Central memory CD8-positive, alpha-beta T cell (primary cell): ENCODE measurements around the gene DNAJC4.

Source experiments
- ATAC-seq: fragments of 150-1000 bp; cut with Tn5 transposase; replicated peaks from 2 replicates; pipeline ENCODE4 v1.10.0; 2022; ENCODE audit warnings: mild to moderate bottlenecking, moderate FRiP score, moderate number of reproducible peaks; ENCODE audit not compliant: poor library complexity, severe bottlenecking; ENCODE audit errors: extremely low read depth
- DNase-seq, 2 donors: peaks; one replicate each; pipeline ENCODE4 v3.0.0; 2021; ENCODE audit warnings: low spot score in 2 of 2
- H3K27ac Mint-ChIP-seq: one replicate; pipeline ENCODE4 v1.8.0; 2022; ENCODE audit warnings: low read depth, mild to moderate bottlenecking, moderate library complexity, mixed read lengths
- H3K27me3 Mint-ChIP-seq: one replicate; pipeline ENCODE4 v1.8.0; 2022; ENCODE audit warnings: mixed read lengths
- H3K36me3 Mint-ChIP-seq: one replicate; pipeline ENCODE4 v1.8.0; 2022; ENCODE audit warnings: mild to moderate bottlenecking, moderate library complexity, mixed read lengths; ENCODE audit not compliant: insufficient read depth
- H3K4me1 Mint-ChIP-seq: one replicate; pipeline ENCODE4 v1.8.0; 2022; ENCODE audit warnings: mixed read lengths
- H3K4me3 Mint-ChIP-seq: one replicate; pipeline ENCODE4 v1.8.0; 2022; ENCODE audit warnings: mild to moderate bottlenecking, moderate library complexity, mixed read lengths
- H3K9me3 Mint-ChIP-seq: one replicate; pipeline ENCODE4 v1.8.0; 2022; ENCODE audit warnings: mixed read lengths

The DNAJC4 gene

GRCh38 chr11:64230171-64230984 lies at the start of gene DNAJC4:
Gene DNAJC4, plus strand, starts transcription at chr11:64230548. Its CDS starts 307 bp downstream, at chr11:64230855.
- Mint-ChIP-seq H3K36me3 (peaks cover 6% of the 10 kb centered on the region), H3K4me1 (peaks cover 44% of the 10 kb centered on the region), H3K9me3 (no peaks in the 10 kb centered on the region), H3K27ac (peak within 1 kb of the TSS; percentile 95), H3K27me3 (no peaks in the 10 kb centered on the region), H3K4me3 (peak within 1 kb of the TSS; percentile 85)
- ATAC-seq, result peak; percentile 47
- peak; percentile 80 for DNase-seq

GRCh38 chr11:64180891-64181290 lies 49.5 kb upstream of the DNAJC4 start:
- no peak for ATAC-seq
- DNase-seq, result no peak
- Mint-ChIP-seq H3K36me3 (peaks cover 9% of the 10 kb centered on the region), H3K4me3 (no peak overlapping the region), H3K9me3 (no peaks in the 10 kb centered on the region), H3K27me3 (no peaks in the 10 kb centered on the region), H3K27ac (no peak overlapping the region), H3K4me1 (peaks cover 16% of the 10 kb centered on the region)

GRCh38 chr11:64181506-64182411 lies 48.6 kb upstream of the DNAJC4 start:
- no peak for DNase-seq
- ATAC-seq, result no peak
- Mint-ChIP-seq H3K4me1 (peaks cover 16% of the 10 kb centered on the region), H3K27me3 (no peaks in the 10 kb centered on the region), H3K27ac (no peak overlapping the region), H3K9me3 (no peaks in the 10 kb centered on the region), H3K36me3 (peaks cover 11% of the 10 kb centered on the region), H3K4me3 (no peak overlapping the region)

GRCh38 chr11:64183890-64184289 lies 46.5 kb upstream of the DNAJC4 start:
- ATAC-seq (no peak), DNase-seq (no peak)
- Mint-ChIP-seq H3K9me3 (no peaks in the 10 kb centered on the region), H3K4me3 (peak overlapping the region; percentile 57), H3K27me3 (no peaks in the 10 kb centered on the region), H3K27ac (no peak overlapping the region), H3K4me1 (peaks cover 16% of the 10 kb centered on the region), H3K36me3 (peaks cover 14% of the 10 kb centered on the region)

- DNase-seq (no peak), ATAC-seq (no peak)
- H3K27me3 Mint-ChIP-seq, result no peaks in the 10 kb centered on the region
- H3K4me3 Mint-ChIP-seq, result no peak overlapping the region
- no peak overlapping the region for H3K27ac Mint-ChIP-seq
- H3K36me3 Mint-ChIP-seq, result peaks cover 18% of the 10 kb centered on the region
- no peaks in the 10 kb centered on the region for H3K9me3 Mint-ChIP-seq
- H3K4me1 Mint-ChIP-seq, result peaks cover 16% of the 10 kb centered on the region
Observed at GRCh38 chr11:64185175-64185692, 45.1 kb upstream of the DNAJC4 start.

- no peak within 1 kb of the TSS for H3K27ac Mint-ChIP-seq
- DNase-seq, result peak; percentile 94 to 100
- ATAC-seq, result peak; percentile 94
- no peak within 1 kb of the TSS for H3K4me3 Mint-ChIP-seq
- peaks cover 16% of the 10 kb centered on the region for H3K4me1 Mint-ChIP-seq
- H3K27me3 Mint-ChIP-seq, result no peaks in the 10 kb centered on the region
- H3K36me3 Mint-ChIP-seq, result peaks cover 19% of the 10 kb centered on the region
- no peaks in the 10 kb centered on the region for H3K9me3 Mint-ChIP-seq
Observed at GRCh38 chr11:64185693-64186491, 44.5 kb upstream of the DNAJC4 start, which contains the start of gene STIP1. Gene STIP1, plus strand, starts transcription at chr11:64186171. Its CDS starts 91 bp downstream, at chr11:64186262.

- DNase-seq (no peak), ATAC-seq (no peak)
- H3K4me3 Mint-ChIP-seq, result no peak overlapping the region
- H3K9me3 Mint-ChIP-seq, result no peaks in the 10 kb centered on the region
- H3K36me3 Mint-ChIP-seq, result peaks cover 17% of the 10 kb centered on the region
- peaks cover 16% of the 10 kb centered on the region for H3K4me1 Mint-ChIP-seq
- H3K27ac Mint-ChIP-seq, result no peak overlapping the region
- no peaks in the 10 kb centered on the region for H3K27me3 Mint-ChIP-seq
Observed at GRCh38 chr11:64186492-64187165, 43.7 kb upstream of the DNAJC4 start.

GRCh38 chr11:64192434-64192833 lies 37.9 kb upstream of the DNAJC4 start:
- no peaks in the 10 kb centered on the region for H3K27me3 Mint-ChIP-seq
- H3K9me3 Mint-ChIP-seq, result no peaks in the 10 kb centered on the region
- no peak overlapping the region for H3K27ac Mint-ChIP-seq
- no peak for ATAC-seq
- H3K4me1 Mint-ChIP-seq, result no peaks in the 10 kb centered on the region
- DNase-seq, result no peak
- H3K4me3 Mint-ChIP-seq, result no peak overlapping the region
- H3K36me3 Mint-ChIP-seq, result peaks cover 39% of the 10 kb centered on the region

- no peaks in the 10 kb centered on the region for H3K9me3 Mint-ChIP-seq
- H3K36me3 Mint-ChIP-seq, result peaks cover 71% of the 10 kb centered on the region
- ATAC-seq, result no peak
- no peak overlapping the region for H3K4me3 Mint-ChIP-seq
- DNase-seq, result no peak
- no peak overlapping the region for H3K27ac Mint-ChIP-seq
- H3K4me1 Mint-ChIP-seq, result no peaks in the 10 kb centered on the region
- no peaks in the 10 kb centered on the region for H3K27me3 Mint-ChIP-seq
Observed at GRCh38 chr11:64196626-64197025, 33.7 kb upstream of the DNAJC4 start.

- DNase-seq, result no peak
- H3K27ac Mint-ChIP-seq, result no peak overlapping the region
- peaks cover 81% of the 10 kb centered on the region for H3K36me3 Mint-ChIP-seq
Observed at GRCh38 chr11:64198511-64198910, 31.8 kb upstream of the DNAJC4 start.

GRCh38 chr11:64201543-64201942 lies 28.8 kb upstream of the DNAJC4 start:
- H3K4me1 Mint-ChIP-seq, result peaks cover 16% of the 10 kb centered on the region
- ATAC-seq (no peak), DNase-seq (no peak)
- no peak overlapping the region for H3K27ac Mint-ChIP-seq
- no peaks in the 10 kb centered on the region for H3K27me3 Mint-ChIP-seq
- H3K9me3 Mint-ChIP-seq, result no peaks in the 10 kb centered on the region
- H3K4me3 Mint-ChIP-seq, result no peak overlapping the region
- H3K36me3 Mint-ChIP-seq, result peaks cover 72% of the 10 kb centered on the region

More at GRCh38 chr11:64198511-64198910, 31.8 kb upstream of the DNAJC4 start:
- no peak for ATAC-seq
- no peaks in the 10 kb centered on the region for H3K9me3 Mint-ChIP-seq
- no peaks in the 10 kb centered on the region for H3K27me3 Mint-ChIP-seq
- H3K4me1 Mint-ChIP-seq, result peaks cover 6% of the 10 kb centered on the region
- H3K4me3 Mint-ChIP-seq, result no peak overlapping the region
